Neural progenitor cell (in vitro differentiated cells): Measurements from ENCODE around the gene SLC43A1.
A peak's percentile ranks its signal among the peaks of the same experiment; 100 is the strongest.

Source experiments
- EZH2 ChIP-seq: fragments of 200-600 bp; sonication (generic); IDR thresholded peaks from 2 replicates; pipeline ENCODE4 v1.6.1; 2017; ENCODE audit warnings: antibody characterized with exemption, mild to moderate bottlenecking, moderate library complexity
- EZH2phosphoT487 ChIP-seq: fragments of 200-600 bp; sonication (generic); IDR thresholded peaks from 2 replicates; pipeline ENCODE4 v1.6.1; 2017; ENCODE audit warnings: antibody characterized with exemption
- TF ChIP-seq, protein P1 (sequence below): fragments of 200-600 bp; sonication (generic); IDR thresholded peaks from 2 replicates; pipeline ENCODE4 v1.5.1; 2017; ENCODE audit warnings: antibody characterized with exemption, mild to moderate bottlenecking

DNA sequence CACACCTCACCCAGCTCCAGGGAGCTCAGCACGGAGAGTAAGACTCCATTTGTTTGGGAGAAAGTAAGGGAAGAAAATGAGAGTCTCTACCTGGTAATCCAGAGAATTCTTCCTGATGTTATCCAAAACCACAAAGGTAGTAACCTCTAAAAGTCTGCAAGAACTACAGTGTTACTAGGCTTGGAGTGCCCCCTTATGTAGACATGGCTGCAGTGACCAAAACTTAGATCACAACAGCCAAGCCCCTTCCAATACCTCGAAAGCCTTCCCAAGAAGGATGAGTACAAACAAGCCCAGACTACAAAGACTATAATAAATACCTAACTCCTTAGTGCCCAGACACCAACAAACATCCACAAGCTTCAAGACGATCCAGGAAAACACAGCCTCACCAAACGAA lies 47.1 kb upstream of the SLC43A1 start:
- TF ChIP-seq, protein P1, sequence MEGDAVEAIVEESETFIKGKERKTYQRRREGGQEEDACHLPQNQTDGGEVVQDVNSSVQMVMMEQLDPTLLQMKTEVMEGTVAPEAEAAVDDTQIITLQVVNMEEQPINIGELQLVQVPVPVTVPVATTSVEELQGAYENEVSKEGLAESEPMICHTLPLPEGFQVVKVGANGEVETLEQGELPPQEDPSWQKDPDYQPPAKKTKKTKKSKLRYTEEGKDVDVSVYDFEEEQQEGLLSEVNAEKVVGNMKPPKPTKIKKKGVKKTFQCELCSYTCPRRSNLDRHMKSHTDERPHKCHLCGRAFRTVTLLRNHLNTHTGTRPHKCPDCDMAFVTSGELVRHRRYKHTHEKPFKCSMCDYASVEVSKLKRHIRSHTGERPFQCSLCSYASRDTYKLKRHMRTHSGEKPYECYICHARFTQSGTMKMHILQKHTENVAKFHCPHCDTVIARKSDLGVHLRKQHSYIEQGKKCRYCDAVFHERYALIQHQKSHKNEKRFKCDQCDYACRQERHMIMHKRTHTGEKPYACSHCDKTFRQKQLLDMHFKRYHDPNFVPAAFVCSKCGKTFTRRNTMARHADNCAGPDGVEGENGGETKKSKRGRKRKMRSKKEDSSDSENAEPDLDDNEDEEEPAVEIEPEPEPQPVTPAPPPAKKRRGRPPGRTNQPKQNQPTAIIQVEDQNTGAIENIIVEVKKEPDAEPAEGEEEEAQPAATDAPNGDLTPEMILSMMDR, result peak; percentile 41
- no peak for TF ChIP-seq EZH2
- TF ChIP-seq EZH2phosphoT487, result no peak
